NT2/D1 (cell line): ENCODE measurements around the gene ZFHX2.

Source experiments
- SUZ12 ChIP-seq: IDR thresholded peaks from 2 replicates; pipeline ENCODE4 v1.6.1; 2011; ENCODE audit not compliant: insufficient read length, insufficient read depth; ENCODE audit errors: extremely low read depth
- YY1 ChIP-seq: IDR thresholded peaks from 2 replicates; pipeline ENCODE4 v1.6.1; 2011; ENCODE audit not compliant: insufficient read length, insufficient read depth

DNA sequence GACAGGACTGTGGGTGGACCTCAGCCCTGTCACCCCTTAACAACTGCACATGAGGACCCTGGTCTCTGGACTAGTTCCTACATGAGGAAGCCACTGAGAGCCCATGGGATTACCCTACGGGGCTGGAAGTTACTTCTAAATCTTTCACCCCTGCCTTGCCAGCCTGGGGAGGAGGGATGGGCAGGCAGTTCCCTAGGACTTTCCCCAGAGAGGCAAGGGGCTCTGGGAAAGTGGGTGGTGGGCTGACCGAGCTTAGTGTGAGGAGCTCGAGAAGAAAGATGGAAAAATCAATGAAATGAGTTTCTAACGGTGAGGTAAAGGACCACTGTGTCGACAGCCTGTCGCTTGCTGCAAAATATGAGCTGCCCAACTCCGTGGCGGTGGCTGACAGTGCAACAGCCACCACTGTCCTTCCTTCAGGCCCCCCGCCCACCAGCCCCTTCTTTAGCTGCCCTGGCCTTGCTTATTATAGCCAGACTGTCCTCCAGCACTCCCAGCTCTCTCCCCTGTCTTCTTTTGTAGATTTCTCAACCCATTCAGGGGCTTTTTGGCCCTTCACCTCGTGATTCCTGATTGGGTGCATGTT lies 5.0 kb downstream of the ZFHX2 start:
- TF ChIP-seq YY1 (no peak), SUZ12 (no peak)
